GM03348 (cell line): Measurements from ENCODE around the gene HOXA6.

Experiments
- DNase-seq: peaks from one replicate; pipeline ENCODE4 v3.0.0; 2012; ENCODE audit warnings: low spot score

HOXA6 gene

GRCh38 chr7:27147199-27148030 is at the start of gene HOXA6:
HOXA6 (minus strand) TSS chr7:27147774; CDS start chr7:27147749, 25 bp downstream.
- DNase-seq = peak; percentile 82

- DNase-seq = peak; percentile 70
Measured at GRCh38 chr7:27196287-27196767, 48.8 kb upstream of the HOXA6 start.

- DNase-seq = no peak
Measured at GRCh38 chr7:27194686-27195379, 47.3 kb upstream of the HOXA6 start.

GRCh38 chr7:27194002-27194352 is 46.4 kb upstream of the HOXA6 start:
- DNase-seq = no peak

- no peak for DNase-seq
Measured at GRCh38 chr7:27193335-27194001, 45.9 kb upstream of the HOXA6 start.

GRCh38 chr7:27192546-27193334 is 45.2 kb upstream of the HOXA6 start:
- peak; percentile 68 for DNase-seq

- no peak for DNase-seq
Measured at GRCh38 chr7:27191833-27192545, 44.4 kb upstream of the HOXA6 start.

- no peak for DNase-seq
Measured at GRCh38 chr7:27191161-27191731, 43.7 kb upstream of the HOXA6 start.

- no peak for DNase-seq
Measured at GRCh38 chr7:27189997-27190748, 42.6 kb upstream of the HOXA6 start.

GRCh38 chr7:27189295-27189996 is 41.9 kb upstream of the HOXA6 start:
- no peak for DNase-seq

- DNase-seq = no peak
Measured at GRCh38 chr7:27188386-27189294, 41.1 kb upstream of the HOXA6 start.

GRCh38 chr7:27187475-27188385 is 40.2 kb upstream of the HOXA6 start:
- DNase-seq = no peak

GRCh38 chr7:27186668-27187474 is 39.3 kb upstream of the HOXA6 start:
- peak; percentile 30 for DNase-seq

GRCh38 chr7:27185854-27186667 is 38.5 kb upstream of the HOXA6 start:
- peak; percentile 39 for DNase-seq

- peak; percentile 95 for DNase-seq
Measured at GRCh38 chr7:27185013-27185853, 37.7 kb upstream of the HOXA6 start, which contains the start of gene HOXA11. HOXA11 (minus strand) TSS chr7:27185232; CDS start chr7:27185144, 88 bp downstream.
